Epithelial cell of esophagus (primary cell): ENCODE data around the gene MON1B.

Experiments
- DNase-seq: peaks from one replicate; pipeline ENCODE4 v3.0.0; 2010; ENCODE audit warnings: low read depth
- H3K4me3 ChIP-seq: 2 replicates; pipeline ENCODE4 v1.5.1; 2011; ENCODE audit warnings: mild to moderate bottlenecking, low read length, control low read depth
- TF ChIP-seq, protein P1 (sequence below): IDR thresholded peaks from 2 replicates; pipeline ENCODE4 v1.5.1; 2011; ENCODE audit warnings: low read depth, mild to moderate bottlenecking, low read length, control low read depth, inconsistent platforms; ENCODE audit not compliant: insufficient read depth; ENCODE audit errors: missing control alignments

MON1B gene

DNA sequence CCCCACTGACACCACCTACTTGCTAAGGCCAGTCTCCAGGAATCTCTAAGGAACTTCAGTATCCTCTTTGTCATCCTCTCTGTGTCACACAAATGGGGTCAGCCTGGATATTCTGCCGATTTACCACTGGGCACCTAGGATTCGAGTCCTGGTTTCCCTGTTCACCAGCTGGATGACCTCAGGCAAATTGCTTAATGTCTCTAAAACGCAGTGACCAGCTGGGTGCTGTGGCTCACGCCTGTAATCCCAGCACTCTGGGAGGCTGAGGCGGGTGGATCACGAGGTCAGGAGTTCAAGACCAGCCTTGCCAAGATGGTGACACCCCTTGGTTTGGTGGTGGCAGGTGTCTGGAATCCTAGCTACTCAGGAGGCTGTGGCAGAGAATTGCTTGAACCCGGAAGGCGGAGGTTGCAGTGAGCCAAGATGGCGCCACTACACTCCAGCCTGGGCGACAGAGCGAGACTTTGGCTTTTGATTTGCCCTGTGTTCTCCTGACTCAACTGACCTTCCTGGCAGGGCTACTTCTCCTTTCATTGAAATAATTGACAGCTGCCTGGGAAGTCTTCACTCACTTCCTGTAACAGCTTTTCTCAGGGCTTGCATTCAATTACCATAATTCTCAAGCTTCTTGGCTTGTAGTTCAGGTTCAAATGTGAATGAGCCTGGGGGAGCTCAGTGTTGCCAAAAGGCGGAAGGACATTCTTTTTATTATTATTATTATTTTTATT, 23.6 kb downstream of the MON1B start:
- H3K4me3 ChIP-seq, result no peak overlapping the region
- DNase-seq, result no peak
- TF ChIP-seq, protein P1, sequence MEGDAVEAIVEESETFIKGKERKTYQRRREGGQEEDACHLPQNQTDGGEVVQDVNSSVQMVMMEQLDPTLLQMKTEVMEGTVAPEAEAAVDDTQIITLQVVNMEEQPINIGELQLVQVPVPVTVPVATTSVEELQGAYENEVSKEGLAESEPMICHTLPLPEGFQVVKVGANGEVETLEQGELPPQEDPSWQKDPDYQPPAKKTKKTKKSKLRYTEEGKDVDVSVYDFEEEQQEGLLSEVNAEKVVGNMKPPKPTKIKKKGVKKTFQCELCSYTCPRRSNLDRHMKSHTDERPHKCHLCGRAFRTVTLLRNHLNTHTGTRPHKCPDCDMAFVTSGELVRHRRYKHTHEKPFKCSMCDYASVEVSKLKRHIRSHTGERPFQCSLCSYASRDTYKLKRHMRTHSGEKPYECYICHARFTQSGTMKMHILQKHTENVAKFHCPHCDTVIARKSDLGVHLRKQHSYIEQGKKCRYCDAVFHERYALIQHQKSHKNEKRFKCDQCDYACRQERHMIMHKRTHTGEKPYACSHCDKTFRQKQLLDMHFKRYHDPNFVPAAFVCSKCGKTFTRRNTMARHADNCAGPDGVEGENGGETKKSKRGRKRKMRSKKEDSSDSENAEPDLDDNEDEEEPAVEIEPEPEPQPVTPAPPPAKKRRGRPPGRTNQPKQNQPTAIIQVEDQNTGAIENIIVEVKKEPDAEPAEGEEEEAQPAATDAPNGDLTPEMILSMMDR, result no peak

DNA sequence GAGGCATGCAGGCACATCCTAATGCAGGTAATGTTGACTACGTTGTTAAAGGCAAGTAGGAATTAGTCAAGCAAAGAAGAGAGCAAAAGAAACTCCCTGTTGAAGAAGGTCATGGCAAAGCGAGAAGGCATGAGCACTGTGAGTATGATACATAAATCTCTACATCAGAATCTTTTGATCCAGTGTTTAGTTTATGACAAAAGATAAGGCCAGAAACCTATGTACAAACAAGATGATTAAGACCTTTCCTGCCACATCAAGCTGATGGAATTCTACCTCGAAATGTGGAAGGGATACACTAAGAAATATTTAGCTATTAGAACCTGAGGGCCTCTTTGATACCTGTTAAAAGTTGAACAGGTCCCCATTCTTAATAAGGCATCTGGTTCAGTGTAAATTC, 28.4 kb downstream of the MON1B start:
- no peak overlapping the region for H3K4me3 ChIP-seq
- peak; percentile 44 for DNase-seq
- TF ChIP-seq, protein P1, result no peak

DNA sequence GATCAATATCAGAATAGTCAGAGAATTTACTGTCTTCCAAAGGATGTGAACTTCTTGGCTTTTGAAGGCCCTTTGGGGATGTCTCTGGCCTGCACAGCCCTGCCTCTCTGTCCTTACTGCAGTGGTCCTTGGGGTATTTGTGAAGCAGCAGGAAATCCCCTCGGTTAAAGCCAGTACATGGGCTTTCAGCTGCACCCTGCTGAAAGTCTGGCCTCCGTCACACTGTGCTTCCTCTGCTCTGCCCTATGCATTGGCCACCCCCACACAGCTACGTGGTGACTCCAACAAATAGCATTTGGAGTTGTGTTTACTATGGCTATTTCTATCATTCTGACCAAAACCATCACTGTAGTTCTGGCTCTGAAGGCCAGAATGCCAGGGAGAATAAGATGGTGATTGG, 29.4 kb downstream of the MON1B start:
- TF ChIP-seq, protein P1, result no peak
- H3K4me3 ChIP-seq, result no peak overlapping the region
- DNase-seq, result no peak

DNA sequence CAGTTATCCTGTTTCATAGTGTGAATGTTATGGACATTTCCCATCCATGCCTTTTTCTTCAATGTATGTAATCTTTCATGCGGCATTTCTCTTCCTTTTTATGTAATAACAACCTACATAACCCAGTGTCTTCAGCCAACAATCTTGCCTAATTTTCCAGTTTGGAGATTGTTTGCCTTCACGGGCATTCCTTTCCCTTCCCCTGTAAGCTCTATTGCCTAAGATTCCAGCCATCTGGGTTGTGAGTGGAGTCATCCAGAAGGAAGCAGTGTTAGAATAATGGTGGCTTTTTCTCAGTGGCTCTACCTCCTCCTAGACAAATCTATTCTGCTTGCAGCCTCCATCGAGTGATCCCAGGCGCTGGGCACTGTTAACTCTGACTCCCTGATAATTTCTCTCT, 30.5 kb downstream of the MON1B start:
- TF ChIP-seq, protein P1, result no peak
- DNase-seq, result no peak

DNA sequence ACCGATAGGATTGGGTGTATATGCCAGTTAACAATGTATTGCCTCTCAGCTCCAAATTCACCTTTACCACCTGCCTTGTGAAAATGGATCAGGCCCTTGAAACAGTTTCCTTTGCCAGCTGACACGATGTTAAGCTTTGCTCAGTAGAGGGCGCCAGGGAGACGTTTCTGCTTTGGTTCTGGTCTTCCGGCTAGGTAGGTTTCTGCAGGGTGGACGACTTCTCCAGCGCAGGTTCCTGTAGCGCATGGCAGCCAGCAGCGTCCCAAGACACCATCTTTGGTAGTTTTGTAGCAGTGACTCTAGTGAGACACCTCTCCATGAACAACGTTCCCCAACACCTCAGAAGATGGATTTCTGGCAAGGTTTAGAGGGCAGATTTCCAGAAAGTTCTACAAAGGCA, 32.2 kb downstream of the MON1B start:
- no peak for DNase-seq
- no peak overlapping the region for H3K4me3 ChIP-seq
- TF ChIP-seq, protein P1, result peak; percentile 32

More for the DNA sequence above, 30.5 kb downstream of the MON1B start:
- H3K4me3 ChIP-seq, result no peak overlapping the region

DNA sequence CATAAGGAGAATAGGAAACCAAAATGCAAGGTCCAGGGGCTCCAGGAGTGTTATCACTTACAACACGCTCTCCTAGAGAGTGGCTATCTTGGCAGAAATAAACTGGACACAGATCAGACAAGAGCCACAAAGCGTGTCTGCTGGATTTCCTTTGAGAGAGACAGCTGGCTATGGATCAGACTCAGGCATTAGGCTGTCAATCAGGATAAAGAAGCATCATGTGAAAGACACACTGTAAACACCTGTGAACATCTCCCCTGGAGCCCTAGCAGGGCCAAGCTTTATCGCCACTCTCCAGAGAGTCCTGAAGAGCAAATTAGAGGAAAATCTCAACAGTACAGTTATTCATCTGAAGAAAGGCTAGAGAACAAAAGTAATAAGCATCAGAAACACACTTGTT, 34.2 kb downstream of the MON1B start:
- no peak for DNase-seq
- TF ChIP-seq, protein P1, result no peak
- no peak overlapping the region for H3K4me3 ChIP-seq

DNA sequence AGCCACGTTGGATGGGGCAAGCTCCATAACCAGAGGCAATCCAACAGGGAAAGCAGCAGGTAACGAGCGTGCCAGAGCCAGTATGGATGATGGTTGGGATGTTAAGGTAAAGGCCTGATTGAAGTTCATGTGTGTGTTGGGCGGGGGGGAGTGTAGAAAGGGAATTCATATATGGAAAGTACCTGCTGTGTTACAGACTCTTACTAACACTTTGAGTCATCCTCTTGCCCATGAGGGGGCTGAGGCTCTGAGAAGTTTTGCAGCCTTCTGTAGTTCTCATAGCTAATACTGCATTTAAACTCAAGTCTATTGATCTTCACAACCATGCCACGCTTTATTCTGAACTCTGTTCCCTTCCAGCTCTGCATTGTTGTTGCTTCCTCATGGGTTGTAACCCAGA, 36.8 kb downstream of the MON1B start:
- H3K4me3 ChIP-seq, result no peak overlapping the region
- peak; percentile 19 for DNase-seq
- TF ChIP-seq, protein P1, result no peak
